GM19467 (cell line): Measurements from ENCODE around the gene DENND6B.
"Not testable (repeated sequence)": the region's sequence is repeated elsewhere in the genome, so short reads cannot be mapped to it uniquely, and the experiment has no call there.

ENCODE experiments used
- ATAC-seq: cut with Tn5 transposase; IDR thresholded peaks from one replicate; pipeline ENCODE4 v1.9.1; 2021; ENCODE audit warnings: mild to moderate bottlenecking, moderate library complexity; ENCODE audit not compliant: unreplicated experiment

The DENND6B gene

GRCh38 chr22:50326956-50327710, at the start of gene DENND6B:
Gene DENND6B (minus strand): TSS chr22:50327012. CDS start chr22:50326988, 24 bp downstream.
- ATAC-seq, result peak; percentile 72

GRCh38 chr22:50376085-50376651, 49.4 kb upstream of the DENND6B start:
- no peak for ATAC-seq

- no peak for ATAC-seq
Observed at GRCh38 chr22:50371101-50371648, 44.4 kb upstream of the DENND6B start.

GRCh38 chr22:50367778-50368500, 41.1 kb upstream of the DENND6B start:
- ATAC-seq, result no peak

GRCh38 chr22:50363803-50364194, 37.0 kb upstream of the DENND6B start:
- not testable (repeated sequence) for ATAC-seq

- ATAC-seq, result no peak
Observed at GRCh38 chr22:50363166-50363802, 36.5 kb upstream of the DENND6B start.

- ATAC-seq, result no peak
Observed at GRCh38 chr22:50361688-50362087, 34.9 kb upstream of the DENND6B start.

GRCh38 chr22:50361222-50361621, 34.4 kb upstream of the DENND6B start:
- no peak for ATAC-seq

- no peak for ATAC-seq
Observed at GRCh38 chr22:50360578-50360977, 33.8 kb upstream of the DENND6B start.

GRCh38 chr22:50357756-50358155, 30.9 kb upstream of the DENND6B start:
- no peak for ATAC-seq

GRCh38 chr22:50357222-50357621, 30.4 kb upstream of the DENND6B start:
- no peak for ATAC-seq

- no peak for ATAC-seq
Observed at GRCh38 chr22:50356186-50356585, 29.4 kb upstream of the DENND6B start.

- no peak for ATAC-seq
Observed at GRCh38 chr22:50348058-50348457, 21.2 kb upstream of the DENND6B start.

- no peak for ATAC-seq
Observed at GRCh38 chr22:50347157-50347556, 20.3 kb upstream of the DENND6B start.

- ATAC-seq, result no peak
Observed at GRCh38 chr22:50346470-50346869, 19.7 kb upstream of the DENND6B start.

GRCh38 chr22:50343541-50343935, 16.7 kb upstream of the DENND6B start:
- no peak for ATAC-seq

GRCh38 chr22:50342651-50343540, 16.1 kb upstream of the DENND6B start, which contains the start of gene PPP6R2:
Gene PPP6R2 (plus strand): TSS chr22:50343327. CDS start chr22:50393909, 50,582 bp downstream.
- peak; percentile 59 for ATAC-seq

GRCh38 chr22:50341977-50342650, 15.3 kb upstream of the DENND6B start:
- ATAC-seq, result peak; percentile 51
